ENCODE measurements around the gene SLC17A5.

DNA sequence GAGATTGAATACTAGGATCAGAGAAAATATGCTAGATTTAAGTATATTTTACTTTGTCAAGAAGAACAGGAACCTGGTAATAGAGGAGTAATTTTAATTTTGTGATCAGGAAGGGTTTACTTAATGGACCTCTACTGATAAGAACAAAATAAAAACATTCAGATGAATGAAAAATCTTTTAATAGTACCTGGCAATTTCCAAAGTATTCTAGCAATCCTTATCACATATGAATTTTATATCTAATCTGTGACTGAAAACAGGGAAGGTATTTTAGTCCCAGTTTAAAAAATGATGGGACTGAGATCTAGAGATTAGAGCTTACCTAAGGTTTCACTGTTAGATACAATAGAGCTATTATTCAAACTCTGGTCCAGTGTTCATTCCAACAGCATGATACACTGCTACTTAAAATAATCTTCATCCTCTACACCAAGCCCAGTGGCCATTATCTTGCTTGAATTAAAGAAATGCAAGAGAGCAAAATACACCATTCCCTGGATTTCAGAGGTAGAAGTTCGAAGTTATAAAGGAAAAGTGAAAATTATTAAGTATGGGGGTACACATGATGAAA lies 13.5 kb downstream of the SLC17A5 start:
- TF ChIP-seq, protein P1, sequence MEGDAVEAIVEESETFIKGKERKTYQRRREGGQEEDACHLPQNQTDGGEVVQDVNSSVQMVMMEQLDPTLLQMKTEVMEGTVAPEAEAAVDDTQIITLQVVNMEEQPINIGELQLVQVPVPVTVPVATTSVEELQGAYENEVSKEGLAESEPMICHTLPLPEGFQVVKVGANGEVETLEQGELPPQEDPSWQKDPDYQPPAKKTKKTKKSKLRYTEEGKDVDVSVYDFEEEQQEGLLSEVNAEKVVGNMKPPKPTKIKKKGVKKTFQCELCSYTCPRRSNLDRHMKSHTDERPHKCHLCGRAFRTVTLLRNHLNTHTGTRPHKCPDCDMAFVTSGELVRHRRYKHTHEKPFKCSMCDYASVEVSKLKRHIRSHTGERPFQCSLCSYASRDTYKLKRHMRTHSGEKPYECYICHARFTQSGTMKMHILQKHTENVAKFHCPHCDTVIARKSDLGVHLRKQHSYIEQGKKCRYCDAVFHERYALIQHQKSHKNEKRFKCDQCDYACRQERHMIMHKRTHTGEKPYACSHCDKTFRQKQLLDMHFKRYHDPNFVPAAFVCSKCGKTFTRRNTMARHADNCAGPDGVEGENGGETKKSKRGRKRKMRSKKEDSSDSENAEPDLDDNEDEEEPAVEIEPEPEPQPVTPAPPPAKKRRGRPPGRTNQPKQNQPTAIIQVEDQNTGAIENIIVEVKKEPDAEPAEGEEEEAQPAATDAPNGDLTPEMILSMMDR (conservative IDR thresholded peaks at IDR 0.05; ENCODE audit: low read length) = no peak
- no peak for TF ChIP-seq EZH2phosphoT487 (IDR thresholded peaks at IDR 0.05; ENCODE audit: borderline replicate concordance, low read depth, low read length)
